Cardiac muscle cell (in vitro differentiated cells and primary cell): Measurements from ENCODE around the gene THADA. TPM values are rescaled to one million over a fixed set of nuclear protein-coding genes. Genes with fewer than 3 reads are reported as not detected.

Experiments used
- DNase-seq, 2 donors: peaks; one replicate each; pipeline versions ENCODE4 v3.0.0 to v3.0.0-alpha.2; 2010 to 2017; ENCODE audit warnings: low read depth in 1 of 2, low spot score in 1 of 2
- H3K27ac ChIP-seq: fragments of 200-600 bp; sonication (generic); 2 replicates; pipeline ENCODE4 v1.5.1; 2016
- H3K27me3 ChIP-seq: fragments of 200-600 bp; sonication (generic); 2 replicates; pipeline ENCODE4 v1.6.0; 2016; ENCODE audit warnings: control low read depth
- H3K36me3 ChIP-seq: fragments of 200-600 bp; sonication (generic); 2 replicates; pipeline ENCODE4 v1.5.1; 2016; ENCODE audit warnings: control low read depth
- H3K4me1 ChIP-seq: fragments of 200-600 bp; sonication (generic); 2 replicates; pipeline ENCODE4 v1.8.1; 2017; ENCODE audit warnings: low read depth, mild to moderate bottlenecking, mixed run types
- H3K4me3 ChIP-seq: fragments of 200-600 bp; sonication (generic); 2 replicates; pipeline ENCODE4 v1.5.1; 2016; ENCODE audit warnings: mild to moderate bottlenecking
- H3K9me3 ChIP-seq: fragments of 200-600 bp; sonication (generic); 2 replicates; pipeline ENCODE4 v1.5.1; 2017; ENCODE audit warnings: low read depth, mild to moderate bottlenecking, control low read depth
- polyA plus RNA-seq: library from polyadenylated mRNA; unstranded; fragments of >200 nt; fragmentation: Nextera tagmentation; extraction: Ambion mirVana; gene quantifications from 2 replicates; pipeline ENCODE4 v1.2.1, GENCODE V29; 2016
- total RNA-seq: library from RNA; depleted of rRNA; stranded (reverse); fragments of >200 nt; gene quantifications from 2 replicates; pipeline ENCODE4 v1.2.3, GENCODE V29; 2016
- TF ChIP-seq, protein P1 (sequence below): IDR thresholded peaks from 2 replicates; pipeline ENCODE4 v1.5.1; 2012; ENCODE audit warnings: low read depth, mild to moderate bottlenecking, low read length

Gene THADA
- total and polyA plus RNA-seq, 2 experiments from 2014 or later = 11.9 to 17.3 TPM

DNA sequence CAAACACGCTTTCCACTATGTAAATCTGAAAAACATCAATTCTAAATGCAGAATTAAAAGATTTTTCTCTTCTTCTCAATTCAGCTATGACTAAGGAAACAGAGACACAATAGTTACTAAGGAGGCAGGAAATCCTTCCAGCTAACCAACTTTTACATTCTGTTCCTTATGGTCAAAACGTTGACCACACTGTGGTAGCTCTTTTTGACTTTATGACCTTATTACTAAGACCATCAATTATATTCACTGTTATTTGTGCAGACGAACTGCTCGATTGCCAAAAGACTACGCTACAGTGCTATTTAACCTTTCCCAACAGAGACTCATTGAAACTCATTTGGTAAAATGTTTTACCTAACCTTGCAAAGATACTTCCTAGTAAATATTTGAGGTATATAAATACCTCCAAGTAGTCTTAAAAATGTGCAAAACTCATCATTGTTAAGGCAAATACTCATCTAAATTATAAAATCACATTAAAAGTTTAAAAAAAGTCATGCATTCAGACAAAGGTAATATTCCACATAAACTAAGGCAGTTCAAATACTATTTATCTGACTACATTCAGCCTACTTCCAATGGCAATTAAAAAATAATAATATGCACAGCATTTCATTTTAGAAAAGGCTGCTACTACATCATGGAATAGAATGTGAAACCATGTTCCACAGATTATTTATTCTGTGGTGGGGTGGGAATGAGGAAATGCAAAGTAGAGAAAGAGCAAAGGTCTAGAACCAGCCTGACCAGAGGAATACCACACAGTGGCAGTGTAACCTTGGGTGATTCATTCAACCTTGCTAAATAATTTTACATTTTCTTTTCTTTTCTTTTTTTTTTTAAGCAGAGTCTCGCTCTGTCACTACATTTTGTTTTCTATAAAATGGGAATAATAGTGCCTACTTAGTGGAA, 139.9 kb downstream of the THADA start:
- H3K36me3 ChIP-seq = no peaks in the 10 kb centered on the region
- TF ChIP-seq, protein P1, sequence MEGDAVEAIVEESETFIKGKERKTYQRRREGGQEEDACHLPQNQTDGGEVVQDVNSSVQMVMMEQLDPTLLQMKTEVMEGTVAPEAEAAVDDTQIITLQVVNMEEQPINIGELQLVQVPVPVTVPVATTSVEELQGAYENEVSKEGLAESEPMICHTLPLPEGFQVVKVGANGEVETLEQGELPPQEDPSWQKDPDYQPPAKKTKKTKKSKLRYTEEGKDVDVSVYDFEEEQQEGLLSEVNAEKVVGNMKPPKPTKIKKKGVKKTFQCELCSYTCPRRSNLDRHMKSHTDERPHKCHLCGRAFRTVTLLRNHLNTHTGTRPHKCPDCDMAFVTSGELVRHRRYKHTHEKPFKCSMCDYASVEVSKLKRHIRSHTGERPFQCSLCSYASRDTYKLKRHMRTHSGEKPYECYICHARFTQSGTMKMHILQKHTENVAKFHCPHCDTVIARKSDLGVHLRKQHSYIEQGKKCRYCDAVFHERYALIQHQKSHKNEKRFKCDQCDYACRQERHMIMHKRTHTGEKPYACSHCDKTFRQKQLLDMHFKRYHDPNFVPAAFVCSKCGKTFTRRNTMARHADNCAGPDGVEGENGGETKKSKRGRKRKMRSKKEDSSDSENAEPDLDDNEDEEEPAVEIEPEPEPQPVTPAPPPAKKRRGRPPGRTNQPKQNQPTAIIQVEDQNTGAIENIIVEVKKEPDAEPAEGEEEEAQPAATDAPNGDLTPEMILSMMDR = no peak

DNA sequence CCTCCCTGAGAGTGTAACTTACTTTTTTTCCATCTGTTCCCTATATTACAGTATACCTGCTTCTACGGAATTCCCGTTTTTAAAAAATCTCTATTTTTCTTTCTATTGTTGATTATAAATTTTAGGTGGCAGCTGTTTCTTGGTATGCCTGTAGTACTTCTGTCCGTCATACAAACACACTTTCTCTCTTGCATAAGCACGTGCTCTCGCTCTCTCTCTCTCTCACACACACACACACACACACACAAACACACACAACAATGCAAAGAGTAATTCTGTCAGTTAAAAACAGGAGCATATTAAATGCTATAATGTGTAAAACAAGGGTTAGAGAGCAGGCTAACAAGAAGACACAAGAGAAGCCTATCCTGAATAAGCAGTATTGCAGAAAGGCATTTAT, 140.5 kb downstream of the THADA start:
- TF ChIP-seq, protein P1 = no peak
- Histone ChIP-seq H3K4me3 (no peak overlapping the region), H3K9me3 (no peaks in the 10 kb centered on the region), H3K4me1 (peaks cover 10% of the 10 kb centered on the region), H3K27me3 (no peaks in the 10 kb centered on the region), H3K27ac (no peak overlapping the region), H3K36me3 (no peaks in the 10 kb centered on the region)
- no peak for DNase-seq

More for the DNA sequence above, 139.9 kb downstream of the THADA start:
- Histone ChIP-seq H3K4me1 (peaks cover 12% of the 10 kb centered on the region), H3K9me3 (no peaks in the 10 kb centered on the region), H3K27ac (no peak overlapping the region), H3K4me3 (no peak overlapping the region), H3K27me3 (no peaks in the 10 kb centered on the region)
- peak in 1 of 2 donors; percentile 83 for DNase-seq

DNA sequence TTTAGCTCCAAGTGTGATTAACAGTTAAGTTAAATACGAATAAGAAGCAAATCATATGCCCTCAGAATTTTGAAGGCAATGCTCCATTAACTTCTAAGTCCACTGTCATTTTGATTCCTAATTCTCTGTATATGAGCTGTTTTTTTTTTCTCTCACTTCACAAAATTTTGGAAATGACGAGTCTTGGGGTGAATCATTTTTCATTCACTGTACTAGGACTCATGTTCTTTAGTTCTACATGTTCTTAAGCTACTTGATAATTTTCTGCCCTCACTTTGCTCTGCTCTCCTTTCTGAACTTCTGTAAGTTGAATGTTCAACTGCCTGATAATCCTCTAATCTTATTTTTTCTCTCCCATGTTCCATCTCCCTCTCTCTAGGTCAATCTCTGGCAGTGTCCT, 141.0 kb downstream of the THADA start:
- Histone ChIP-seq H3K4me1 (peaks cover 8% of the 10 kb centered on the region), H3K4me3 (no peak overlapping the region), H3K9me3 (no peaks in the 10 kb centered on the region), H3K27me3 (no peaks in the 10 kb centered on the region), H3K27ac (no peak overlapping the region), H3K36me3 (no peaks in the 10 kb centered on the region)
- DNase-seq = no peak
- TF ChIP-seq, protein P1 = no peak

DNA sequence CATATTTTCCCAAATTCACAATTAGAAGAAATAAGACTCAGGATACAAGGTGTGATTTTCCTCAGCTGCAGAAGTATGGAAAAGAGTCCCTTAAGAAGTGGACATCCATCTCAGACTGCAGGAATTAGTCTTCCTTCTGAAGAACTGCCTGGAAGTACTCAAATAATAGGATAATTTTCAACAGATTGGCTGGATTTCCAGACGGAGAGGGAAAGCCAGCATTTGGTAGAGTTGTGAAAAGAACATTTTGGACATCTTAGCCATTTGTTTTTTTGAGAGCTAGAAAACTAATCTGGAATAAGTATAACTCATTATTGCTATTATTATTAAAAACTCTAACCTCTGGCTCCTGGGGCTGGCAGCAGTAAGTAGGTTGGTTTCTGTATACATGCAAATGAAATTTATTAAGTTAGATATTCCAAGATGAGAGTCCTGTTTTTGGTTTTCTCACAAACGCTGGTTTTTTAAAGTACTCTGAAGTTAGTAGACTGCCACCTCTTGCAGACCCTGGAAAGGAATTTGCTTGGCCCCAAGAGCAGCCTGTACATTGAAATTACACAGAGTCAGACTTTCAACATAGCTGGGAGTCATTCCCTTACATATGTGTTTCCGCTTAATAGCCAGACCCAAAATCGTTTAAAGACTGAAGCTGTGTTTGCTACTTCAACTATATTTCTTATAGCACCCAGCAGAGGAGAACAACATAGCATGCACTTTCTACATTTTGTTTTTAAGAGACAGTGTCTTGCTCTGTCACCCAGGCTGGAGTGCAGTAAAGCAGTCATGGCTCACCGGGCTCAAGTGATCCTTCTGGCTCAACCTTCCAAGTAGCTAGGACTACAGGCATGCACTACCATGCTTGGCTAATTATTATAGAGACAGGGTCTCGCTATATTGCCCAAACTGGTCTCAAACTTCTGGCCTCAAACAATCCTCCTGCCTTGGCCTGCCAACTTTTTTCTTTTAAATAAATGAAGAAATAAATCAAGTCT, 142.4 kb downstream of the THADA start:
- no peaks in the 10 kb centered on the region for H3K36me3 ChIP-seq
- no peak for DNase-seq
- peaks cover 8% of the 10 kb centered on the region for H3K4me1 ChIP-seq
- no peak overlapping the region for H3K4me3 ChIP-seq
- H3K27ac ChIP-seq = peak overlapping the region; percentile 50
- H3K27me3 ChIP-seq = no peaks in the 10 kb centered on the region
- H3K9me3 ChIP-seq = no peaks in the 10 kb centered on the region
- TF ChIP-seq, protein P1 = no peak

DNA sequence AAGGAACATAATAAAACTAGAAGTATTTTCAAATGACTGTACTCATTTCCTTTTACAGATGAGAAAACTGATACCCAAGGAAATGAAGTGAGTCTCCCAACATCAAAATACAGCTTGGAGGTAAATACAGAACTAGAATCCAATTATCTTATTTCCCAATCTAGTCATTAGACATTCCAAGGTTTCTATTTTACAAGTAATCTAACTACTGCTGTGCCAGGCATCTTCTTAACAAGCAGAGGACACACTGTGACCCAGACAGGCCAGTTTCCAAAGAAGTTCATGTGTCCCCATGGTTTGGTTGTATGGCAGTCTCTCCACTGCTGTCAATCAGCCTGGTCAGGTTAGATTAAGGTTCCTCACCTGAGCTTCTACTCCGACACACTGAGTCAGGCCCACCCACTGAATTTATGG, 143.5 kb downstream of the THADA start:
- H3K36me3 ChIP-seq = no peaks in the 10 kb centered on the region
- no peaks in the 10 kb centered on the region for H3K27me3 ChIP-seq
- H3K9me3 ChIP-seq = no peaks in the 10 kb centered on the region
- no peak overlapping the region for H3K27ac ChIP-seq
- TF ChIP-seq, protein P1 = no peak
- H3K4me1 ChIP-seq = peaks cover 8% of the 10 kb centered on the region
- DNase-seq = no peak
- no peak overlapping the region for H3K4me3 ChIP-seq
